H1 (cell line): ENCODE data around the gene JDP2. TPM values are rescaled to one million over a fixed set of nuclear protein-coding genes. Genes with fewer than 3 reads are reported as not detected.

ENCODE experiments used
- BCL11A ChIP-seq, 2 experiments: IDR thresholded peaks; one replicate each; pipeline ENCODE4 v1.6.1; 2011; ENCODE audit warnings: low read depth in 2 of 2, low read length in 2 of 2, mild to moderate bottlenecking in 2 of 2
- CHD7 ChIP-seq: fragments of 300-600 bp; sonication (generic); IDR thresholded peaks from 2 replicates; pipeline ENCODE4 v1.7.1; 2012; ENCODE audit warnings: low read length, moderate library complexity, mild to moderate bottlenecking, inconsistent platforms; ENCODE audit not compliant: insufficient replicate concordance
- CTCF ChIP-seq, 3 experiments: IDR thresholded peaks; 1 replicate in 2 of 3; 2 replicates in 1 of 3; pipeline versions ENCODE4 v1.5.1 to v1.6.1; 2011; ENCODE audit warnings: low read length in 3 of 3, mild to moderate bottlenecking in 3 of 3, inconsistent platforms in 2 of 3, low read depth in 1 of 3, moderate library complexity in 1 of 3; ENCODE audit not compliant: insufficient read depth in 1 of 3; ENCODE audit errors: control extremely low read depth in 1 of 3
- MAFK ChIP-seq: IDR thresholded peaks from 2 replicates; pipeline ENCODE4 v1.6.1; 2012; ENCODE audit warnings: low read depth, mild to moderate bottlenecking, improper control_type of control experiment, low read length
- NRF1 ChIP-seq: IDR thresholded peaks from 2 replicates; pipeline ENCODE4 v1.6.1; 2011; ENCODE audit warnings: mild to moderate bottlenecking, low read depth, low read length, improper control_type of control experiment
- TEAD4 ChIP-seq: IDR thresholded peaks from 2 replicates; pipeline ENCODE4 v1.6.1; 2012; ENCODE audit warnings: low read depth, low read length, inconsistent platforms, mixed read lengths
- polyA plus RNA-seq, 7 experiments: library from polyadenylated mRNA; depleted of rRNA in 3 of 7; stranded (reverse) in 5 of 7; unstranded in 2 of 7; fragments of >200 nt in 5 of 7; fragments of 200-250 nt in 2 of 7; gene quantifications; 1 replicate in 5 of 7; 2 replicates in 1 of 7; 4 replicates in 1 of 7; pipeline versions ENCODE4 v1.2.1 to v1.2.3, GENCODE V29; 2011 to 2013; ENCODE audit warnings: missing spikeins in 2 of 7, mixed read lengths in 2 of 7
- total RNA-seq: library from RNA; stranded (reverse); fragmentation: NEBNext Ultra II Directional; extraction: Animal tissue kit (Norgen Biotek cat#: 25700); gene quantifications from 2 replicates; pipeline ENCODE4 v1.2.1, GENCODE V29; 2021

The JDP2 gene
- total and polyA plus RNA-seq, 2 of the 8 experiments (the other 6 are each of a cell fraction or from before 2014, with no cell fraction given) = 8.9 to 27.2 TPM

GRCh38 chr14:75392686-75393641 is 34.9 kb upstream of the JDP2 start (continued):
- no peak for TF ChIP-seq CHD7
- TF ChIP-seq MAFK = no peak
- TF ChIP-seq BCL11A (IDR thresholded peaks at IDR 0.05; ENCODE audit: low read depth in 2 of 2, low read length in 2 of 2) = no peak
- no peak for TF ChIP-seq CTCF (IDR thresholded peaks at IDR 0.05; ENCODE audit: control extremely low read depth in 1 of 3, insufficient read depth in 1 of 3, low read depth in 1 of 3, low read length in 3 of 3)
- TF ChIP-seq NRF1 = no peak
- TF ChIP-seq TEAD4 = no peak
